Duodenal mucosa (tissue), 2 donors: Measurements from ENCODE around the gene ZNF664.
A peak's percentile ranks its signal among the peaks of the same experiment; 100 is the strongest.

Experiments
- H3K27ac ChIP-seq: one replicate; pipeline ENCODE4 v1.7.0; 2013; ENCODE audit warnings: low read depth, low read length
- H3K27me3 ChIP-seq, 2 donors: one replicate each; pipeline ENCODE4 v1.7.0; 2013; ENCODE audit warnings: low read length in 2 of 2, control low read depth in 1 of 2; ENCODE audit not compliant: insufficient read depth in 2 of 2, control insufficient read depth in 1 of 2
- H3K36me3 ChIP-seq, 2 donors: one replicate each; pipeline ENCODE4 v1.7.0; 2013; ENCODE audit warnings: low read length in 2 of 2, control low read depth in 1 of 2; ENCODE audit not compliant: insufficient read depth in 2 of 2, control insufficient read depth in 1 of 2
- H3K4me1 ChIP-seq, 2 donors: one replicate each; pipeline ENCODE4 v1.7.0; 2013; ENCODE audit warnings: low read length in 2 of 2, control low read depth in 1 of 2; ENCODE audit not compliant: insufficient read depth in 2 of 2, control insufficient read depth in 1 of 2
- H3K4me3 ChIP-seq, 2 donors: one replicate each; pipeline ENCODE4 v1.7.0; 2013; ENCODE audit warnings: low read length in 2 of 2, low read depth in 1 of 2
- H3K9ac ChIP-seq, 2 donors: one replicate each; pipeline ENCODE4 v1.7.0; 2013; ENCODE audit warnings: low read length in 2 of 2, low read depth in 1 of 2
- H3K9me3 ChIP-seq, 2 donors: one replicate each; pipeline ENCODE4 v1.7.0; 2013; ENCODE audit warnings: low read length in 2 of 2, control low read depth in 1 of 2; ENCODE audit not compliant: control insufficient read depth in 1 of 2

The ZNF664 gene

DNA sequence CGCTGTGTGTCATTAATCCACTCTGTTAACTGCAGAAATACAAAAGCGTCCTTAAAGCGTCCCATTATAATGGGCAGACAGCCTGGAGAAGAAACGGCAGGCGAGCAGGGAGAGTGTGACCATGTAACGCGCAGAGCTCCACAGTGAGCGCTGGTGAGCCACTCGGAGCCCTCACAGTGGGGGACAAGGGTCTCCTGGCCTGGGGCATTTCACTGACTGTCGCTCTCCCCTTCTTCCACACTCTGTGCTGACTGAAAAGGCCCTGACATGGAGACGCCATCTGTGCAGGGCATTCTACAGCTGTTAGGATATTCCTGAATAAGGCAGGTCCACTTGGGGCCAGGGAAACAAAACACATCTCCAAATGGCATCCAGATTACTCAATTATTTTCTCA lies 24.6 kb upstream of the ZNF664 start:
- Histone ChIP-seq H3K4me1 (peaks cover 22 to 33% of the 10 kb centered on the region in 2 donors), H3K36me3 (peaks cover 0 to 20% of the 10 kb centered on the region in 2 donors), H3K9ac (no peak overlapping the region), H3K9me3 (no peaks in the 10 kb centered on the region), H3K27me3 (no peaks in the 10 kb centered on the region), H3K4me3 (peak overlapping the region in 1 of 2 donors; percentile 48), H3K27ac (no peak overlapping the region)

DNA sequence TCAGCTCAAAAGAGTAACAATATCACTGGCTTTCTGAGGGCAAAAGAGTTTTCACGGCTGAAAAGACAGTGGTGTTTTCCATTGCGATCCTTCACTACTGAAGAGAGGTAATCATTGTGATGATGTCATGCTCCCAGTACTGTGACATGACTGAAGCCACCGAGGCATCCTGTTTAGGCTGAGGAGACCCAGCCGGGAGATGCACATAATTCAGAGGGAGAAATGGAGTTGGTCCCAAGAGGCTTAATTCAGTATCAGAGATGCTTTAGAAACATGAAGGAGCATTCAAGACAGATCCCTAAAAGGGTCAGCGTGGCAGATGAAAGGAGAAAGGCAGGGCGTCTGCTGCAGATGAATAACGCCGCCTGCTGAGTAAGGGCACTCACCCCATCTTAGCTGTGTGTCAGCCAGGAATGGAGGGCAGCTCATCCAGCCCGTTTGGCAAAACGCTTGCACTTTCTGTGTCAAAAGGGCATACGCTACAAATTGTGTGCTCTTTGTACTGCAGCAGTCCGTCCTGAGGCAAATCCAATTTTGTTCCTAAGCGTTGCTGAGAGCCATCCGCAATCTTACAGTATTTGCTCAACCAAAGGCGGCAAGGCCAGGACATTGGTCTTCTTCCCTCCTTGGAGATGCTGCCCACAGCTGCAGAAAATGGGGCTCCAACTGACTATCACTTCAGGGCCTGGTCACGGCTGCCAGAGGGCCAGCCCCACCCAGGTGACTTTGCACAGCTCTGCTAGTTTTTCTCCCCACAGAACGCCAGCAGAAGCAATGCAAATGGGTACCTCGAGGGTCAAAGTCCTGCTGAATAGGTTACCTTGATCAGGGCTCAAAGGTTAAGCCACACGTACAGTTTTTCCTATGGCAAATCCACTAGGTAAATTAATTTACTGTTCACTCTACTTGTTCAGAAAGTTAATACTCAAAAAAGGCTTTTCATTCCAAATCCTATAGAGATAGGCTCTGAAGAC lies 23.9 kb upstream of the ZNF664 start:
- Histone ChIP-seq H3K4me1 (peaks cover 22 to 33% of the 10 kb centered on the region in 2 donors), H3K9me3 (no peaks in the 10 kb centered on the region), H3K27ac (no peak overlapping the region), H3K36me3 (peaks cover 0 to 13% of the 10 kb centered on the region in 2 donors), H3K4me3 (peak overlapping the region; percentile 22 to 48), H3K27me3 (no peaks in the 10 kb centered on the region), H3K9ac (peak overlapping the region in 1 of 2 donors; percentile 43)

DNA sequence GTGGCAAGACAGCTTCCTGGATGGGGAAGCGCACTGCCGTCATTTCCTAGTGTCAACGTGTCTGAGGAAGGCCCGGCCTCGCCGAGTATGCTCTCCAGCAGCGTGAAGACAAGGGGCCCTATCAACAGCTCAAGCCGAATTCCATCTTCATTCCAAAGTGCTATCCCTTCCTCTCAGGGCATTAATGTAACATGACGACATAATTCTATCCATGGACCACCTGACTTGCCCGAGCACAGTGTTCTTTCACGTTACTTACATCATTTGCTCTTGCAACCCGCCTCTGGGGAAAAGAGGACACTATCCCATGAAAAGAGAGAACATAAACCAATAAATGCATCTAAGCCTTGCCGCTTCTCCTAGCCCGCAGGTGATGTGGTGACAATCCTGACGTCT lies 23.2 kb upstream of the ZNF664 start:
- H3K27ac ChIP-seq, result no peak overlapping the region

DNA sequence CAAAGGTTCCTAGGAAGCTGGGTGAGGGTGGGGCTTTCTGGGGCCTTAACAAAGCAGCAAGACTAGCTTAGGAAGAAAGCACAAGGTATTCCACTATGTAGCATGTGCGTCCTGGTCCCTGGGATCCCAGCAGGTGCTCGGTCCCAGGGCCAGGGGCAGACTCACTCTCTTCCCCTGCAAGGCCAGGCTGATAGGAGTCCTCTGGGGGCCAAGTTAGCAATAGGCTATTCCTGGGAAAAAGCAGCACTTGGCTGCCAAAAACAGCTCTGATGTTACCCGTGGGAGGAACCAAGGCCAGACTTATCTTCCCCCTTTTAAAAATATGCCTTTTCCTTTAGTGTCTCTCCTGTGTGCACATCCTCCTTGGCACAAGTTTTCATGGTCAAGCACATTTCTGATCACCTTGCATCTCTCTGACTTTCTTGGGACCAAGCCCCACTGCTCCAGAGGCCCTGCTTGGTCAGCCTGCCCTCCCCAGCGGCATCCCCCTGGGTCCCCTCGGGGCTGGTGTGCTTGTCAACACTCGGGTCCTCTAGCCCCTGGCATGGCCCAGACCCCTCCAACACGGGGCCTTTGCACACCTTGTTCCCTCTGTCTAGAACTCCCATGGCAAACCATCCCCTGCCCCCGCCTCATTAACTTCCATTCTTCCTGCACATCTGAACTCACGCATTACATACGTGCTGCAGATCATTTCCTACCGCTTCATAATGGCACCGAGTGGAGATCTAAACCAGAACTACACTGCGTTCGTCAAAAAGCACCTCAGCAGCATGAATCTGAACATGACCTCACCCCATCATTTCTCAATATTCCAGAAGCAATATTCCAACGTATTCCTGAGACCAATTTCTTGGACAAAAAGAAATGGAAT lies 22.3 kb upstream of the ZNF664 start:
- Histone ChIP-seq H3K27me3 (no peaks in the 10 kb centered on the region), H3K9ac (no peak overlapping the region), H3K36me3 (peaks cover 0 to 2% of the 10 kb centered on the region in 2 donors), H3K27ac (no peak overlapping the region), H3K4me1 (peaks cover 22 to 33% of the 10 kb centered on the region in 2 donors), H3K9me3 (no peaks in the 10 kb centered on the region), H3K4me3 (no peak overlapping the region)

More for the DNA sequence above, 23.2 kb upstream of the ZNF664 start:
- Histone ChIP-seq H3K27me3 (no peaks in the 10 kb centered on the region), H3K9ac (no peak overlapping the region), H3K4me1 (peaks cover 22 to 33% of the 10 kb centered on the region in 2 donors), H3K36me3 (peaks cover 0 to 7% of the 10 kb centered on the region in 2 donors), H3K4me3 (peak overlapping the region in 1 of 2 donors; percentile 45), H3K9me3 (no peaks in the 10 kb centered on the region)

DNA sequence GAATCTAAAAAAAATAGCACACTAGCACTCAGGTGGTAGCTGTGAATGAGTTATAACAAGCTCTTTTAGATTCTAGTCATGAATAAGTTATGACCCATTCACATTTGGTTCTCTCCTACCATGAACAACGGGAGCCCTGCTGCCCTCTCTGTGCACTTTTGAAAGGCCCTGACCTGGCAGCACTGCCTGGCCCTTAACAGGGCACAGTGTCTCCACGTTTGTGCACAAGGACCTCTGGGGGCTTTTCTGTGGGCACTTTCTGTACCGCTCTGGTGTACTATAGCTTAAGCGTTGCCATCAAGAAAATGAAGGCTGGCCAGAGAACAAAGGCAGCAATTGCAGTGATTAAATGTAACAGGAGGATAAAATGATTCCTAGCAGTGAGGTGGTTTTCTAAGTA lies 21.5 kb upstream of the ZNF664 start:
- no peak overlapping the region for H3K9ac ChIP-seq
- no peaks in the 10 kb centered on the region for H3K27me3 ChIP-seq
- peaks cover 22 to 33% of the 10 kb centered on the region in 2 donors for H3K4me1 ChIP-seq
- H3K36me3 ChIP-seq, result no peaks in the 10 kb centered on the region
- no peaks in the 10 kb centered on the region for H3K9me3 ChIP-seq
- H3K27ac ChIP-seq, result no peak overlapping the region
- no peak overlapping the region for H3K4me3 ChIP-seq

DNA sequence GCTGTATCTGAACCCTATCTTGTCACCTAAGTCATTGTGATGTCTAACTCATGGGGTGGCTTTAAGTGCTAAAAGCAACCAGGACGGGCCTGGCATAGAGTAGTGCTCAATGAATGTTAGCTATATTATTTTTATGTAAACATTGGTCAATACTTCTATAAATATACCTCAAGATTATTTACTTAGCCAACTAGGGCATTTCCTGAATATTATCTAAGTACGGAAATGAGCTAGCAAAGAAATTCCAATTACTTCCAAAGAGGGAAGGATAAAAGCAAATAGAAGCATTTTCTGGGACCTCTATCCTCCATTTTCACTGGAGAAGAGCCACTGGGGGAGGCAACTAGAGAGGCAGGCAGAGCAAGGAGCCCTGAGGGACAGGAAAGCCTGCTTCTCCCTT lies 21.0 kb upstream of the ZNF664 start:
- H3K27ac ChIP-seq, result no peak overlapping the region
- H3K36me3 ChIP-seq, result no peaks in the 10 kb centered on the region
- no peak overlapping the region for H3K4me3 ChIP-seq
- H3K9ac ChIP-seq, result no peak overlapping the region
- no peaks in the 10 kb centered on the region for H3K27me3 ChIP-seq
- peaks cover 22 to 33% of the 10 kb centered on the region in 2 donors for H3K4me1 ChIP-seq
- no peaks in the 10 kb centered on the region for H3K9me3 ChIP-seq

DNA sequence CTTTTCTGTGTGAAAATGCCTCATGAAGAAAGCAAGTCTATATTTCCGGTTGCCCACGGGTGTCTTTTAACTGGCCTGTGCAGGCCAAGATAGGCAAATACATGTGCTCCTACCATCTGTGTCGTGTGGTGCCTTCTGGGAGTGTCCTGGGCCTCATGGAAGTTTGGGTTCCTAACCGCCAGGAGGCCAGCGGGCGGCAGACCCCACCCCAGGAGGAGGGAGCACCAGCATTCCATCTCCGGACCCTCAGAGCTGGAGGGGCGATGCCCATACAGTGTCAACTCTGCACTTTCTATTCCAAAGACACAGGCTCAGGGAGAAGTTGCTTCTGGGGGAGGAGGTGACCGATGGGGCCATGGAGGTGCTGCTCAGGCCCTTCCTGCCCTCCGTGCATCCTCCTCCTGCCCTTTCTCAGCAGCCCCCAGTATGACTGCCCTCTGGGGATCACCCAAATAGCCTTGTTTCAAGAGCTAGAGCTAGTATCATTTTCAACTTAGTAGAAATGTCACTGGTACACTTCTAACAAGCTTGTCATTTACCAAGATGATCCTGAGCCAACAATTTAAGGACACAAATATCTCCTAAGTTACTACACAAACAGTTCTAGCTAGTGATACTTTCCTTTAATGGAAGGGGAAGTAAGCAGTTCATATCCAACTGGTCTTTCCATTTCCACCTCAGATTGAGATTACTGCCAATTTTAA lies 18.2 kb upstream of the ZNF664 start:
- no peaks in the 10 kb centered on the region for H3K9me3 ChIP-seq
- no peak overlapping the region for H3K27ac ChIP-seq
- H3K4me1 ChIP-seq, result peaks cover 4 to 18% of the 10 kb centered on the region in 2 donors
- no peaks in the 10 kb centered on the region for H3K27me3 ChIP-seq
- no peak overlapping the region for H3K4me3 ChIP-seq
- no peak overlapping the region for H3K9ac ChIP-seq
- no peaks in the 10 kb centered on the region for H3K36me3 ChIP-seq

DNA sequence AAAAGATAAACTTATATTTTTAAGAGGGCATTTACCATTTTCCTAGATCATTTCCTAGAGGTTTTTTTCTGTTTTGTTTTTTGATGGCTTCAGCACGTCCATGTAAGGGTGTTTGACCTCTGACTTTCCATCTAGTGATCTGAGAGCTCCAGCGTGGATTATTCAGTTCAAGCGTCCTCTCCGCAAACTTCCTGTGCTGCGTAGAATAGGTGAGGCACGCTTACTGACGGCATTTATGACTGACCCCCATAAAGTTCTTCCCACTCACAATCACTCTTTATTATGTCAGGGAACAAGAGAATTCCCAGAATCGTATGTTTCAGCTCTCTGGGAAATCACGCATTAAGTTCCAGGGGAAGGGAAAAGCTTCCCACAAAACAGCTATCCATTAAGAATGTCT lies 16.8 kb upstream of the ZNF664 start:
- peaks cover 2 to 11% of the 10 kb centered on the region in 2 donors for H3K4me1 ChIP-seq
- no peak overlapping the region for H3K4me3 ChIP-seq
- H3K27ac ChIP-seq, result no peak overlapping the region
- H3K27me3 ChIP-seq, result no peaks in the 10 kb centered on the region
- H3K9ac ChIP-seq, result no peak overlapping the region
- no peaks in the 10 kb centered on the region for H3K36me3 ChIP-seq
- no peaks in the 10 kb centered on the region for H3K9me3 ChIP-seq

DNA sequence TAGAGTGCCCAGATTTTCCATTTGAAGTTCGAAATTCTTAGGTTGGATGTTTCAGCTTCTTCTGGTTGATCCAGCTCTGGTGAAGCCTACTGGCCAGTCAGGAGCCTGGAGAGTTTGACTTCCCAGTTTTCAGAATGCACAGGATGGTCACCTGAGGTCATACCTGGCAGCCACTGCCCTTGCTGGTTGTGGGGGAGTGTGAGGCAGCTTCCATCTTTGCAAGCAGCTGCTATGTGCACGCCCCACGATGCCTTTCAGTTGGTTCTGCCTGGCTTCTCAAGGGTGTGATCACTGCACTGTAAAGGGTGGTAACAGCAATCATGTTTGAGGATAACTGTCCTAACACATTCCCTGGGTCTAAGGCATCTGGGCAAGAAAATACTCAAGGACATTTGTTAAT lies 15.8 kb upstream of the ZNF664 start:
- H3K4me1 ChIP-seq, result peaks cover 9 to 11% of the 10 kb centered on the region in 2 donors
- H3K27ac ChIP-seq, result no peak overlapping the region
- H3K36me3 ChIP-seq, result no peaks in the 10 kb centered on the region

More for the DNA sequence above, 15.8 kb upstream of the ZNF664 start:
- no peaks in the 10 kb centered on the region for H3K27me3 ChIP-seq
- H3K9ac ChIP-seq, result no peak overlapping the region
- no peak overlapping the region for H3K4me3 ChIP-seq
- H3K9me3 ChIP-seq, result no peaks in the 10 kb centered on the region
